ENCODE data around the gene MAU2.
"Not testable (repeated sequence)": the region's sequence is repeated elsewhere in the genome, so short reads cannot be mapped to it uniquely, and the experiment has no call there.

Gene MAU2

DNA sequence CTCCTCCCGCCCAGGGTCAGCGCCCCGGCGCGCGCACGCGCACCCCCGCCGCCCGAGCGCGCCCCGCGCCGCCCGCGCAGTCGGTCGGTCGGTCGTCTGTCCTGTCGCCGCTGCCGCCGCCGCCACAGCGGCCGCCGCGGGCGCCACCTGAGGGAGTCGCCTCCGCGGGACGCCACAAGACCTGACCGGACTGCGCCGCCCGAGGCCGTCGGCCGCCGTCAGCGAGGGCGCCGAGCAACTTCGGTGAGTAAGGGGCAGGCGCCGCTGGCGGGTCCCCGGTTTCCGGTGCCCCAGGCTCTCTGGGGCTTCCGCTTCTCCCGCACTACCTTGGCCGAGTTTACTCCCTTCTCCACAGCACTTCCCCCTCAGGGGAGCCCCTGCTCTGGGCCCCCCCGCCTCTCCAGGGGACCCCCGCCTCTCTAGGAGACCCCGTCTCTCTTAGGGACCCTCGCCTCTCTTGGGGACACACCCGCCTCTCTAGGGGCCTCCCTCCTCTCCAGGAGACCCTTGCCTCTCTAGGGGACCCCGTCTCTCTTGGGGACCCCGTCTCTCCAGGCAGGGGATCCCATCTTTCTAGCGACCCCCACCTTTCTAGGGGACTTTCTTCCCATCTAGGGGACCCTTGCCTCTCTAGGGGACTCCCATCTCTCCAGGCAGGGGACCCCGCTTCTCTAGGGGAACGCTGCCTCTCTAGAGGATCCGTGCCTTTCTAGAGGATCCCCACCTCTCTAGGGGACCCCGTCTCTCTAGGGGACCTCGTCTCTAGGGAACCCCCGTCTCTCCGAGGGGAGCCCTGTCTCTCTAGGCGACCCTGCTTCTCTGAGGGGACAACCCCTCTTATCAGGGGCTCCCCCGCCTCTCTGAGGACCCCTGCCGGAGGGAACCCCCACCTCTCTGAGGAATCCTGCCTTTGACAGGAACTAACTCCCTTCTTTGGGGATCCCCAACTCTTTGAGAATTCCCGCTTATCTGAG is 65.6 kb downstream of the MAU2 start:
- DNase-seq, result peak; percentile 21 to 57 (median 41)

- DNase-seq, result no peak
These were observed 66.5 kb downstream of the MAU2 start for GRCh38 chr19:19387108-19387507.

GRCh38 chr19:19388568-19389555 is 68.2 kb downstream of the MAU2 start:
- DNase-seq, result no peak

DNA sequence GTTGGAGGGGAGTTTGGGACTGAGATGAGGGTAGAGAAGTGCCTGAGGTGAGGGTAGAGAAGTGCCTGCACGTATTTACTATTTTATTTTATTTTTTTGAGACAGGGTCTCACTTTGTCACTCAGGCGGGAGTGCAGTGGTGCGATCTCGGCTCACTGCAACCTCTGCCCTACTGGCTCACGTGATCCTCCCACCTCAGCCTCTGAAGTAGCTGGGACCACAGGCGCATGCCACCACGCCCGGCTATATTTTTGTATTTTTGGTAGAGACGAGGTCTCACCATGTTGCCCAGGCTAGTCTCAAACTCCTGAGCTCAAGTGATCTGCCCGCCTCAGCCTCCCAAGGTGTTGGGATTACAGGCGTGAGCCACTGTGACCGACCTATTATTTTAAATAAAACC is 69.1 kb downstream of the MAU2 start:
- DNase-seq, result not testable (repeated sequence)

GRCh38 chr19:19394333-19394732 is 73.7 kb downstream of the MAU2 start:
- not testable (repeated sequence) for DNase-seq

DNA sequence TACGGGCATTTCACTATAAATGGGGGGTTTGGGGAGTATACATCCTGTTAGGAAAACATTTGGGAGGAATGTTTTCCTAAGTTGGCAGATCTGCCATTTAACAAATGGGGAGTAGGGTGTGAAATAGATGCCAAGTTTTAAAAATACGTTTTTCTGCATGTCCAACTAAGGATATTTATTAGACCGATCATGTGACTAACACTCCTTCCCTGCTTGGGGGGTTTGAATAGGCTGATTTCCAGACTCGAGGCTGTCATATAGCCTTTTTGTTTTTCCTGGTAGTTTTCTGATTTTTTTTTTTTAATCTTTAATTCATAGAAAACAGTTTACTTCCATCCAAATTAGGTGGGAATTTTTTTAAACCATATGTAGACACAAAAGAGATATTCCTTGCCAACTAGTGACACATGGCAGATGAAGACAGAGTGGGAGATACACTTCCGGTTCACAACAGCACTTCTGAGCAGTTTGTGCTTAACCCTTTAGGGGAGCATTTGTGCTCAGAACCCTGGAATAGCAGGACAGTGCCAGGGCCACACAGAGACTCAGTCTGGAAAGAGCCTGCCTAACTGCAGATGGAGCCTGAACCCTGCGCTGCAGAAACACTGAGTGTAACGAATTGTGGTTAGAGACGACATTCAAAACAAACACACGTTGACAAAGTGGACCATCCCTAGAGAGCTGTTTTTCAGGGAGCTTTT is 79.3 kb downstream of the MAU2 start:
- no peak for DNase-seq

DNA sequence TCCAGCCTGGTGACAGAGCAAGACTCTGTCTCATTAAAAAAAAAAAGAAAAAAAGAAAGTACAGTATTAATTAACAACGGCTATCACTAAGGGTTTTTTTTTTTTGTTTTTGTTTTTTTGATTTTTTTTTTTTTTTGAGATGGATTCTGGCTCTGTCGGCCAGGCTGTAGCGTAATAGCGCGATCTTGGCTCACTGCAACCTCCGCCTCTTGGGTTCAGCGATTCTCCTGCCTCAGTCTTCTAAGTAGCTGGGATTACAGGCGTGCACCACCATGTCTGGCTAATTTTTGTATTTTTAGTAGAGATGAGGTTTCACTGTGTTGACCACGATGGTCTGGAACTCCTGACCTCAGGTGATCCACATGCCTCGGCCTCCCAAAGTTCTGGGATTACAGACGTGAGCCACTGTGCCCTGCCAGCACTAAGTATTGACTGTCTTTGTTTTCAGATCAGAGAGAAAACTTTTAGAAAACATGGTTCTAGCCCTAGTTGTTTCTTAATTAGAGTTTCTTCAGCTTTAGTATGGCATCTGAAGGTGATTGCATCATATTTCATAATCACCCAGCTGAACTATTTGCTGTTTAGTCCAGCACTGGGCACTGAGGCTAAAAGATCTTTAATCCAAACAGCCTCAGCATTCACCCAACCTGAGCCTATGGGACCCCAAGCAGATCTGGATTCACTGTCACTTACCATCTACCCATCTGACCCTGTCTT is 82.2 kb downstream of the MAU2 start:
- no peak for DNase-seq

DNA sequence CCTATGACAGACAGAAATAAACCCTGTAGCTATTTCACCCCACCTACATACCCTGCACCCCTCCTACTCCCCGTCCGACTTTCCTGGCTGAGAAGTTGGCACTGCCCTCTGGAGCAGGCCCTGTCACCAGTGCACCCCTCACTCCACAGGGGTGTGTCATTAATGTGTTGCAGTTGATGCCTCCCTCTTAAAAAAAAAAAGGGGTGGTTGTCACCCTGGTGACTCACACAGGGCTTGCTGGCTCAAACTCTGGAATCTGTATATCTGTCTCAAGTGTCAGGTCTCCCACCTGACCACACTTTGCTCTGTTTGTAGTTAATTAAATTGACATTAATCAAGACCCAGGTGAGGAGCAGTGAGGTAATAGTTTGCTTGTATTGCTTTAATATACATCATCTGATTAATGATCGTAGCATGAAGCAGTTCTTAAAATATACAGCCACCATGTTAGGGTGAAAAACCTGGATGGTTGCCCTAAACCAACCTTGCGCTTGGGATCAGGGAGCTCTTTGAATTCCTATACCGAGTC is 82.8 kb downstream of the MAU2 start:
- DNase-seq, result no peak

GRCh38 chr19:19404879-19405860 is 84.5 kb downstream of the MAU2 start, which contains the start of gene GATAD2A:
GATAD2A (plus strand) TSS chr19:19405675; CDS start chr19:19465346, 59,671 bp downstream.
- DNase-seq, result peak; percentile 83 to 92 (median 87)

GRCh38 chr19:19405971-19406877 is 85.6 kb downstream of the MAU2 start:
- DNase-seq, result peak; percentile 25 to 59 (median 32)

DNA sequence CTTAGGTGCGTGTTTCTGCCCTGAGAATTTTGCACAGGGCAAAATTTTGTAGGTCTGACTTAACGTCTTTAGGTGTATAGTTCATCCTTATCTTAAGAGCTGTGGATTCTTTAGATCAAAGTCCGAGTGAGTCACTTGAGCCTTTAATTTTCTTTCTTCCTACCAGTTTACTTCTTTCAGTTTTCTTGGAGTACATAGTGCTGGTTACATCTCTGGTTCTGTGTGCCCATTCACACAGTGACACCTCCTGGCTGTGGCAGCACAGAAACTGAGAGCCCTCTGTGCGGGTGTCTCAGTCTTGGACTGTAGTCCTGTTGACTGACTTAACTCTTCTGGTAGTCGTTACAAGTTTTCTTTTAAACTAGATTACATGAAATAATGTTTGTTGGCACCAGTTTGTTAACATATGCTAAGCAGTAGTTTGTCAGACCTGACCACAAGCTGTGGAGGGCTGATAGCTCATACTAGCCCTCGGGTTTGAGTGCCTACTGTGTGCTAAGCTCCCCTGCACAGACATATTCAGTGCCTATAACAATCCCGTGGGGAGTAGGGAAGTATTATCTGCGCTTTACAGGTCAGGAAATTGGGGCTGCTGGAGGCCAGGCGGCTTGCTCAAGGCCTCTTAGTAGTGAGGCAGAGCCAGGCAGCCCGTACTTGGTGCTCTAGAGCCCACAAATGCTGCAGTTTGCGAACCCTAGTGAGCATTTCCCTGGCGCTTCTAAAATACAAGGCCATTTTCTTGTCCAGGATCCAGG is 86.4 kb downstream of the MAU2 start:
- peak in 4 of 5 donors; percentile 19 to 66 (median 28) for DNase-seq

DNA sequence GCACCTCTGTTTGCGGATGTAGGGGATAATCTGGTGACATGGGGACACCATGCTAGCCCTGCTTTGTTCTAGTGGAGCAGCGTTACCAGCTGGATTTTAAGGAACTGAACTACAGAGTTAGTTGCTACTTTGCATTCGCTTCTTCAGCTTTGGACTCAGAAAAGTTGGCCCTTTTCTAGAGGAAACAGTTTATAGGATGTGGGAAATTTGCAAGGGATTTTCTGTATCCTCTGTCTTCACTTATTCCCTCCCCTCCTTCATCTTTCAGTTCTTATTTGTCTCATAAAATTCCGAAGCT is 87.0 kb downstream of the MAU2 start:
- no peak for DNase-seq
